Breast epithelium (tissue), 4 donors: ENCODE measurements around the gene ZNF503. TPM values are rescaled to one million over a fixed set of nuclear protein-coding genes. Genes with fewer than 3 reads are reported as not detected.

Source experiments
- DNase-seq, 2 donors: peaks; one replicate each; pipeline ENCODE4 v3.0.0-alpha.2; 2019; ENCODE audit warnings: low spot score in 2 of 2
- H3K27ac ChIP-seq, 2 donors: fragments of 200-600 bp; sonication (generic) in 1 of 2; one replicate each; pipeline ENCODE4 v1.5.1; 2016 to 2019; ENCODE audit warnings: mild to moderate bottlenecking in 1 of 2
- H3K27me3 ChIP-seq, 2 donors: fragments of 200-600 bp; sonication (generic) in 1 of 2; one replicate each; pipeline versions ENCODE4 v1.5.1 to v1.6.0; 2017 to 2019; ENCODE audit warnings: control low read depth in 1 of 2, mild to moderate bottlenecking in 1 of 2
- H3K36me3 ChIP-seq: fragments of 200-600 bp; one replicate; pipeline ENCODE4 v1.5.1; 2019
- H3K4me1 ChIP-seq, 2 donors: fragments of 200-600 bp; sonication (generic); one replicate each; pipeline ENCODE4 v1.5.1; 2016 to 2019; ENCODE audit warnings: control low read depth in 1 of 2
- H3K4me3 ChIP-seq, 3 donors: fragments of 200-600 bp; sonication (generic); 1 replicate in 2 of 3; 2 replicates in 1 of 3; pipeline ENCODE4 v1.5.1; 2016 to 2019; ENCODE audit warnings: mild to moderate bottlenecking in 3 of 3, moderate library complexity in 2 of 3
- H3K9me3 ChIP-seq, 2 donors: fragments of 200-600 bp; sonication (generic) in 1 of 2; one replicate each; pipeline ENCODE4 v1.5.1; 2016 to 2019; ENCODE audit warnings: control low read depth in 1 of 2
- POLR2A ChIP-seq: fragments of 450-650 bp; IDR thresholded peaks from one replicate; pipeline ENCODE4 v1.6.1; 2016; ENCODE audit warnings: antibody characterized with exemption, mild to moderate bottlenecking, moderate library complexity
- POLR2AphosphoS5 ChIP-seq, 3 donors: sonication (generic); formaldehyde crosslinking; IDR thresholded peaks; one replicate each; pipeline ENCODE4 v1.6.1; 2017; ENCODE audit warnings: antibody characterized with exemption in 3 of 3
- intact Hi-C: fragments of 100-400 bp; cut with DNase I; formaldehyde crosslinking; loops from one replicate; pipeline ENCODE4 v1.15.1; 2023; ENCODE audit warnings: low total_unique reads
- total RNA-seq, 3 donors: library from RNA; depleted of rRNA; stranded (reverse); fragments of >200 nt; gene quantifications; one replicate each; pipeline ENCODE4 v1.1.0, GENCODE V29; 2016
- TF ChIP-seq, protein P1 (sequence below), 3 donors: fragments of 450-650 bp; IDR thresholded peaks; one replicate each; pipeline ENCODE4 v1.5.1; 2016 to 2017; ENCODE audit warnings: antibody characterized with exemption in 3 of 3, mild to moderate bottlenecking in 3 of 3, moderate library complexity in 3 of 3

ZNF503 gene
- total RNA-seq, 3 donors from 2014 or later = 3.6 to 10.9 (median 7.6) TPM

DNA sequence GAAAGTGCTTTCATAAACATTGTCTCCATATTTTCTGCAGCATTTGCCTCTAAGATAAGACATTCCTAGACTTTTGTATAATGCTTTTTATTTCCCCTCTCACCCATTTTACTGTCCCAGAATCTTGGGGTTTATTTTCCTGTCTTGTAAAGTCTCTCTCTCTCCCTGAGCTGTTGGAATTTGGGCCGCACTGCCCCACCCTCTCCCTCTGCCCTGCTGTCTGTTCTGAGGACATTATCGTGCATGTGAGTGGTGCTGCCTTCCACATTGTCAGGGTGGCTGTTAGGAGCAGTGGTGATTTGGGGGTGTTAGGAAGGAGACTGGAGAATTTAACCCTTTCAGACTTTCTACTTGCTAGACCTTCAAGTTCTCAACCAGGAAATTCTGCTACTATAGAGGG lies 46.6 kb upstream of the ZNF503 start:
- TF ChIP-seq POLR2AphosphoS5 (IDR thresholded peaks at IDR 0.05) = no peak
- no peak for TF ChIP-seq POLR2A
- TF ChIP-seq, protein P1, sequence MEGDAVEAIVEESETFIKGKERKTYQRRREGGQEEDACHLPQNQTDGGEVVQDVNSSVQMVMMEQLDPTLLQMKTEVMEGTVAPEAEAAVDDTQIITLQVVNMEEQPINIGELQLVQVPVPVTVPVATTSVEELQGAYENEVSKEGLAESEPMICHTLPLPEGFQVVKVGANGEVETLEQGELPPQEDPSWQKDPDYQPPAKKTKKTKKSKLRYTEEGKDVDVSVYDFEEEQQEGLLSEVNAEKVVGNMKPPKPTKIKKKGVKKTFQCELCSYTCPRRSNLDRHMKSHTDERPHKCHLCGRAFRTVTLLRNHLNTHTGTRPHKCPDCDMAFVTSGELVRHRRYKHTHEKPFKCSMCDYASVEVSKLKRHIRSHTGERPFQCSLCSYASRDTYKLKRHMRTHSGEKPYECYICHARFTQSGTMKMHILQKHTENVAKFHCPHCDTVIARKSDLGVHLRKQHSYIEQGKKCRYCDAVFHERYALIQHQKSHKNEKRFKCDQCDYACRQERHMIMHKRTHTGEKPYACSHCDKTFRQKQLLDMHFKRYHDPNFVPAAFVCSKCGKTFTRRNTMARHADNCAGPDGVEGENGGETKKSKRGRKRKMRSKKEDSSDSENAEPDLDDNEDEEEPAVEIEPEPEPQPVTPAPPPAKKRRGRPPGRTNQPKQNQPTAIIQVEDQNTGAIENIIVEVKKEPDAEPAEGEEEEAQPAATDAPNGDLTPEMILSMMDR (IDR thresholded peaks at IDR 0.05) = no peak
- intact Hi-C loops = no loop called here
- no peak for DNase-seq

GRCh38 chr10:75446508-75446907 lies 44.9 kb upstream of the ZNF503 start:
- Histone ChIP-seq H3K36me3 (no peaks in the 10 kb centered on the region), H3K9me3 (peaks cover 0 to 17% of the 10 kb centered on the region in 2 donors), H3K27ac (no peak overlapping the region), H3K4me1 (no peaks in the 10 kb centered on the region), H3K4me3 (no peak overlapping the region), H3K27me3 (no peaks in the 10 kb centered on the region)
- TF ChIP-seq, protein P1 (IDR thresholded peaks at IDR 0.05) = no peak
- TF ChIP-seq POLR2A (no peak), POLR2AphosphoS5 (IDR thresholded peaks at IDR 0.05) (no peak)
- intact Hi-C loops = no loop called here
- no peak for DNase-seq

More for the DNA sequence above, 46.6 kb upstream of the ZNF503 start:
- Histone ChIP-seq H3K4me1 (no peaks in the 10 kb centered on the region), H3K9me3 (peaks cover 0 to 17% of the 10 kb centered on the region in 2 donors), H3K27ac (no peak overlapping the region), H3K36me3 (no peaks in the 10 kb centered on the region), H3K4me3 (no peak overlapping the region), H3K27me3 (no peaks in the 10 kb centered on the region)

DNA sequence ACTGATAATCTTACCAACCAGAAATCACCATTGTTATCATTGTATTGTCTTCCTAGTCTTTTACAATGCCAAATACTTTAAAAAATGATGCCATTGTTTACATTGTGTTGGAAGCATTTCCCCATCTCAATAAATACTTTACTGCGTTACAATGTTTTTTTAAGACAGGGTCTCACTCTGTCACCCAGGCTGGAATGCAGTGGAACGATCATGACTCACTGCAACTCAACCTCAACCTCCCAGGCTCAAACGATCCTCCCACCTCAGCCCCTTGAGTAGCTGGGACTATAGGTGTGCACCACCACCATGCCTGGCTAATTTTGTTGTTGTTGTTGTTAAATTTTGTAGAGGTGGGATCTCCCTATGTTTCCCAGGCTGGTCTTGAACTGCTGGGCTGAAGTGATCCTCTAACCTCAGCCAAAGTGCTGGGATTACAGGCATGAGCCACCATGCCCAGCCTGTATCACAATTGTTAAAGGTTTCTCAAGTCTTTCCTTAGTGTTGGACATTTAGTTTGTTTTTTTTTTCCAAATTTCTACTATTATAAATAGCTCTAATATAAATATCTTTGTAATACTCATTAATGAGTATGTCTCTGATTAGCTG lies 43.3 kb upstream of the ZNF503 start:
- Histone ChIP-seq H3K9me3 (peaks cover 0 to 17% of the 10 kb centered on the region in 2 donors), H3K36me3 (no peaks in the 10 kb centered on the region), H3K27ac (no peak overlapping the region), H3K4me1 (no peaks in the 10 kb centered on the region), H3K27me3 (no peaks in the 10 kb centered on the region), H3K4me3 (no peak overlapping the region)
- no peak for DNase-seq
- TF ChIP-seq POLR2A (no peak), POLR2AphosphoS5 (IDR thresholded peaks at IDR 0.05) (no peak)
- TF ChIP-seq, protein P1 (IDR thresholded peaks at IDR 0.05) = no peak
- intact Hi-C loops = no loop called here

DNA sequence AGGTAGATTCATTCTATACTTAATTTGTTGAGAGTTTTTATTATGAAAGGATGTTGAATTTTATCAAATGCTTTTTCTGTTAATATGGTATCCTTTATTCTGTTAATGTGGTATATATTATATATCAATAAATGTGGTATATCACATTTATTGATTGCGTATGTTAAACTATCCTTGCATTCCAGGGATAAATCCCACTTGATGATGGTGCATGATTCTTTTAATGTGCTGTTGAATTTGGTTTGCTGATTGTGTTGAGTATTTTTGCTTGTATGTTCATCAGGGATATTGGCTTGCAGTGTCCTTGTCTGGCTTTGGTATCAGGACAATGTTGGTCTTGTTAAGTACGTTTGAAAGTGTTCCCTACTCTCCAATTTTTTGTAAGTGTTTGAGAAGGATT lies 41.8 kb upstream of the ZNF503 start:
- DNase-seq = no peak
- no peak overlapping the region for H3K27ac ChIP-seq
- TF ChIP-seq, protein P1 (IDR thresholded peaks at IDR 0.05) = no peak
- TF ChIP-seq POLR2AphosphoS5 (IDR thresholded peaks at IDR 0.05) = no peak
- TF ChIP-seq POLR2A = no peak
- no peaks in the 10 kb centered on the region for H3K27me3 ChIP-seq
- peaks cover 0 to 17% of the 10 kb centered on the region in 2 donors for H3K9me3 ChIP-seq
- no peaks in the 10 kb centered on the region for H3K36me3 ChIP-seq
- intact Hi-C loops = no loop called here
- H3K4me3 ChIP-seq = no peak overlapping the region
- no peaks in the 10 kb centered on the region for H3K4me1 ChIP-seq

GRCh38 chr10:75441682-75442081 lies 40.1 kb upstream of the ZNF503 start:
- intact Hi-C loops = no loop called here
- no peak for TF ChIP-seq POLR2A
- TF ChIP-seq POLR2AphosphoS5 (IDR thresholded peaks at IDR 0.05) = no peak
- TF ChIP-seq, protein P1 (IDR thresholded peaks at IDR 0.05) = no peak
- no peaks in the 10 kb centered on the region for H3K27me3 ChIP-seq

More at GRCh38 chr10:75441682-75442081, 40.1 kb upstream of the ZNF503 start:
- DNase-seq = no peak
- H3K27ac ChIP-seq = no peak overlapping the region
- H3K4me3 ChIP-seq = no peak overlapping the region
- H3K4me1 ChIP-seq = no peaks in the 10 kb centered on the region
- peaks cover 0 to 17% of the 10 kb centered on the region in 2 donors for H3K9me3 ChIP-seq
- H3K36me3 ChIP-seq = no peaks in the 10 kb centered on the region
